GM19372 (cell line): ENCODE measurements around the gene NEK6.

ENCODE experiments used
- ATAC-seq: cut with Tn5 transposase; IDR thresholded peaks from one replicate; pipeline ENCODE4 v1.9.1; 2021; ENCODE audit warnings: mild to moderate bottlenecking, low read depth, moderate library complexity; ENCODE audit not compliant: unreplicated experiment

Gene NEK6

GRCh38 chr9:124292696-124293593 lies 35.2 kb downstream of the NEK6 start:
- ATAC-seq = no peak

- ATAC-seq = no peak
These were observed 36.2 kb downstream of the NEK6 start for GRCh38 chr9:124293718-124294506.

- ATAC-seq = no peak
These were observed 37.5 kb downstream of the NEK6 start for GRCh38 chr9:124295159-124295794.

GRCh38 chr9:124296094-124296493 lies 38.3 kb downstream of the NEK6 start:
- ATAC-seq = no peak

GRCh38 chr9:124296796-124297550 lies 39.2 kb downstream of the NEK6 start:
- no peak for ATAC-seq

- no peak for ATAC-seq
These were observed 39.8 kb downstream of the NEK6 start for GRCh38 chr9:124297551-124297901.

GRCh38 chr9:124297915-124298645 lies 40.3 kb downstream of the NEK6 start:
- no peak for ATAC-seq

GRCh38 chr9:124298646-124299235 lies 41.0 kb downstream of the NEK6 start:
- ATAC-seq = no peak

- ATAC-seq = no peak
These were observed 41.9 kb downstream of the NEK6 start for GRCh38 chr9:124299515-124300090.

GRCh38 chr9:124300312-124300711 lies 42.6 kb downstream of the NEK6 start:
- no peak for ATAC-seq

GRCh38 chr9:124302921-124303320 lies 45.2 kb downstream of the NEK6 start:
- ATAC-seq = no peak

GRCh38 chr9:124303762-124304161 lies 46.0 kb downstream of the NEK6 start:
- no peak for ATAC-seq

- ATAC-seq = no peak
These were observed 46.5 kb downstream of the NEK6 start for GRCh38 chr9:124304285-124304684.

GRCh38 chr9:124306098-124306735 lies 48.5 kb downstream of the NEK6 start:
- ATAC-seq = no peak

GRCh38 chr9:124307379-124308030 lies 49.8 kb downstream of the NEK6 start:
- ATAC-seq = no peak

- ATAC-seq = no peak
These were observed 51.1 kb downstream of the NEK6 start for GRCh38 chr9:124308606-124309491.

GRCh38 chr9:124309667-124310084 lies 51.9 kb downstream of the NEK6 start:
- ATAC-seq = no peak
